AG04449 (cell line): ENCODE data around the gene RPLP2.

ENCODE experiments used
- CTCF ChIA-PET: fragments of 350-600 bp; formaldehyde crosslinking; extraction: SDS; loops from one replicate; lab custom pipeline; 2021; ENCODE audit warnings: antibody characterized with exemption; lab: Yijun Ruan, JAX
- POLR2A ChIA-PET: fragments of 400-600, 350-600 bp; formaldehyde crosslinking; extraction: SDS; loops from one replicate; lab custom pipeline; 2020; ENCODE audit warnings: antibody characterized with exemption, inconsistent platforms; lab: Yijun Ruan, JAX
- DNase-seq: peaks from one replicate; pipeline ENCODE4 v3.0.0-alpha.2; 2010; ENCODE audit warnings: low read depth, low spot score
- H3K4me3 ChIP-seq: 2 replicates; pipeline ENCODE4 v1.5.1; 2011; ENCODE audit warnings: low read depth, mild to moderate bottlenecking, control low read depth, low read length
- CTCF ChIP-seq: IDR thresholded peaks from one replicate; pipeline ENCODE4 v1.5.1; 2011; ENCODE audit warnings: mild to moderate bottlenecking, moderate library complexity, low read length, control low read depth, inconsistent platforms; ENCODE audit not compliant: insufficient read depth; ENCODE audit errors: missing control alignments

Gene RPLP2

GRCh38 chr11:776561-777287, 33.0 kb upstream of the RPLP2 start:
- TF ChIP-seq CTCF, result no peak
- ChIA-PET CTCF (interaction anchor here (0.7 to 5.1 kb wide), 6 partner anchors 9 to 222 kb away, joined by 3 to 25 read pairs (median 4); no protein-coding TSS in a partner anchor), POLR2A (interaction anchor here (0.5 to 1.9 kb wide), 3 partner anchors 13 to 18 kb away, joined by 3 to 10 read pairs (median 4); no protein-coding TSS in a partner anchor)
- no peak for DNase-seq
- peak overlapping the region; percentile 73 for H3K4me3 ChIP-seq

- TF ChIP-seq CTCF, result no peak
- POLR2A ChIA-PET, result interaction anchor here (1.9 kb wide), 1 partner anchor 18 kb away, joined by 10 read pairs; no protein-coding TSS in a partner anchor
- DNase-seq, result no peak
- H3K4me3 ChIP-seq, result peak within 1 kb of the TSS; percentile 73
- CTCF ChIA-PET, result interaction anchor here (0.7 to 5.1 kb wide), 7 partner anchors 8 to 55 kb away, joined by 3 to 25 read pairs (median 3); partner anchors contain the start of gene SLC25A22
Measured at GRCh38 chr11:777288-778255, 32.2 kb upstream of the RPLP2 start, which contains the start of gene GATD1. TSS of gene GATD1 (minus strand) at chr11:777487. CDS start at chr11:777462, 25 bp downstream.

GRCh38 chr11:778976-779954, 30.5 kb upstream of the RPLP2 start:
- no peak for DNase-seq
- H3K4me3 ChIP-seq, result no peak overlapping the region
- no peak for TF ChIP-seq CTCF
- ChIA-PET POLR2A (no interaction called here), CTCF (interaction anchor here (0.9 to 5.1 kb wide), 3 partner anchors 15 to 56 kb away, joined by 3 to 25 read pairs (median 4); no protein-coding TSS in a partner anchor)

GRCh38 chr11:779955-780532, 29.7 kb upstream of the RPLP2 start:
- no peak for DNase-seq
- ChIA-PET CTCF (no interaction called here), POLR2A (no interaction called here)
- TF ChIP-seq CTCF, result no peak
- H3K4me3 ChIP-seq, result no peak overlapping the region
